Prostate gland (tissue), 2 donors: ENCODE measurements around the gene EML4.

Experiments used
- POLR2A ChIP-seq: fragments of 450-650 bp; IDR thresholded peaks from one replicate; pipeline ENCODE4 v1.6.1; 2016; ENCODE audit warnings: antibody characterized with exemption, mild to moderate bottlenecking
- TF ChIP-seq, protein P1 (sequence below), 4 experiments: fragments of 200-600 bp in 2 of 4; fragments of 450-650 bp in 2 of 4; sonication (generic) in 2 of 4; IDR thresholded peaks; 1 replicate in 3 of 4; 2 replicates in 1 of 4; pipeline ENCODE4 v1.5.1; 2016 to 2019; ENCODE audit warnings: antibody characterized with exemption in 4 of 4, mild to moderate bottlenecking in 2 of 4, moderate library complexity in 2 of 4

DNA sequence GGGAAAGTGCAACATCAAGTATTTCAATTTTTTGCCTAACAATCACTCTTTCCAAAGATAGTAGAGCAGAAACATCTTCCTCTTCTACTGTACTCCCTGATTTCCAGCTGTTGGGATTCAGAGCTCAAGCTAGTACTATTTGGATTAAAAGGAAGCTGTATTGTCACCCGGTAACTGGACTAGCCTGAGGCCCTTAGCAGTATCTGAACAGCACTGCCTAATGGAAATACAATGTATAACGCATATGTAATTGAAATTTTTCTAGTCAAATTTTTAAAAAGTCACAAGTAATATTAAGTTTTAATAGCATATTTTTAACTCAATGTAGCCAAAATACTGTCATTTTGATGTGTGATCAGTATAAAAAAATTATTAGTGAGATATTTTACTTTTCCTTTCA lies 105.7 kb downstream of the EML4 start:
- TF ChIP-seq, protein P1, sequence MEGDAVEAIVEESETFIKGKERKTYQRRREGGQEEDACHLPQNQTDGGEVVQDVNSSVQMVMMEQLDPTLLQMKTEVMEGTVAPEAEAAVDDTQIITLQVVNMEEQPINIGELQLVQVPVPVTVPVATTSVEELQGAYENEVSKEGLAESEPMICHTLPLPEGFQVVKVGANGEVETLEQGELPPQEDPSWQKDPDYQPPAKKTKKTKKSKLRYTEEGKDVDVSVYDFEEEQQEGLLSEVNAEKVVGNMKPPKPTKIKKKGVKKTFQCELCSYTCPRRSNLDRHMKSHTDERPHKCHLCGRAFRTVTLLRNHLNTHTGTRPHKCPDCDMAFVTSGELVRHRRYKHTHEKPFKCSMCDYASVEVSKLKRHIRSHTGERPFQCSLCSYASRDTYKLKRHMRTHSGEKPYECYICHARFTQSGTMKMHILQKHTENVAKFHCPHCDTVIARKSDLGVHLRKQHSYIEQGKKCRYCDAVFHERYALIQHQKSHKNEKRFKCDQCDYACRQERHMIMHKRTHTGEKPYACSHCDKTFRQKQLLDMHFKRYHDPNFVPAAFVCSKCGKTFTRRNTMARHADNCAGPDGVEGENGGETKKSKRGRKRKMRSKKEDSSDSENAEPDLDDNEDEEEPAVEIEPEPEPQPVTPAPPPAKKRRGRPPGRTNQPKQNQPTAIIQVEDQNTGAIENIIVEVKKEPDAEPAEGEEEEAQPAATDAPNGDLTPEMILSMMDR (IDR thresholded peaks at IDR 0.05) = no peak
- TF ChIP-seq POLR2A = no peak
